A549 (cell line): ENCODE results near the gene GMPR. TPM values are rescaled to one million over a fixed set of nuclear protein-coding genes. Genes with fewer than 3 reads are reported as not detected.

Experiments
- CBX8 ChIP-seq: fragments of 200-600 bp; sonication (generic); IDR thresholded peaks from 2 replicates; pipeline ENCODE4 v1.6.1; 2016
- HMGXB4 ChIP-seq: fragments of 250-450 bp; sonication (Bioruptor Pico); IDR thresholded peaks from 2 replicates; pipeline ENCODE4 v1.5.0; 2021; ENCODE audit warnings: mild to moderate bottlenecking, moderate library complexity, borderline replicate concordance
- JUN ChIP-seq, 2 experiments: fragments of >200 bp; sonication (Bioruptor Twin); formaldehyde crosslinking; IDR thresholded peaks; 2 replicates in 1 of 2; 3 replicates in 1 of 2; pipeline ENCODE4 v1.6.1; 2016 to 2017
- JUNB ChIP-seq: fragments of >200 bp; sonication (Bioruptor Twin); formaldehyde crosslinking; IDR thresholded peaks from 2 replicates; pipeline ENCODE4 v1.6.1; 2016
- KDM1A ChIP-seq: fragments of 200-600 bp; sonication (generic); IDR thresholded peaks from 2 replicates; pipeline ENCODE4 v1.6.1; 2016; ENCODE audit warnings: low read depth, mild to moderate bottlenecking
- MAX ChIP-seq: IDR thresholded peaks from 2 replicates; pipeline ENCODE4 v1.6.1; 2012
- NR3C1 ChIP-seq: fragments of >200 bp; sonication (Bioruptor Twin); formaldehyde crosslinking; IDR thresholded peaks from 3 replicates; pipeline ENCODE4 v1.6.1; 2017
- POLR2A ChIP-seq: IDR thresholded peaks from 2 replicates; pipeline ENCODE4 v1.6.1; 2012; ENCODE audit warnings: mild to moderate bottlenecking, low read length
- REST ChIP-seq: fragments of 200-600 bp; sonication (generic); IDR thresholded peaks from 2 replicates; pipeline ENCODE4 v1.6.1; 2016; ENCODE audit warnings: antibody characterized with exemption, mild to moderate bottlenecking, moderate library complexity
- ZSCAN20 ChIP-seq: fragments of 250-450 bp; sonication (Bioruptor Pico); IDR thresholded peaks from 2 replicates; pipeline ENCODE4 v1.8.0; 2022; ENCODE audit warnings: mild to moderate bottlenecking, moderate library complexity
- polyA plus RNA-seq, 4 experiments: library from polyadenylated mRNA; depleted of rRNA in 3 of 4; stranded (reverse); fragments of >200 nt; fragmentation: RNase III in 1 of 4; extraction: RNeasy Plus Mini Kit Qiagen cat#74134 plus additional on column Dnase treatment in 1 of 4; gene quantifications; 2 replicates in 3 of 4; 3 replicates in 1 of 4; pipeline ENCODE4 v1.2.3, GENCODE V29; 2011 to 2017
- small RNA-seq, 6 experiments: library from RNA; depleted of rRNA; stranded (forward); fragments of <200 nt; gene quantifications; one replicate each; pipeline ENCODE3, GENCODE V24; 2012

Gene GMPR
- polyA plus RNA-seq, 2 of the 4 experiments (the other 2 are of a cell fraction): 0.23 to 0.34 TPM

GRCh38 chr6:16344756-16345155 is 106.4 kb downstream of the GMPR start (continued):
- TF ChIP-seq HMGXB4 (no peak), POLR2A (no peak), NR3C1 (no peak), MAX (no peak), ZSCAN20 (no peak), CBX8 (no peak), KDM1A (no peak), JUNB (no peak), REST (no peak), JUN (IDR thresholded peaks at IDR 0.05) (no peak)

Small RNA genes lying within 50 kb of the gene (small RNA-seq; reads per million reads assigned to genes)
- gene RF00019: 0 reads per million in 6 experiments
- 0 reads per million in 6 experiments for gene RNU6-1114P

Other genes starting within 250 kb of the GMPR start
- gene MYLIP, start 109.5 kb upstream of the GMPR start, polyA plus RNA-seq (2011; rRNA removed): 8.6 and 9.1 TPM in 2 replicates
- gene MYLIP, start 109.5 kb upstream of the GMPR start, polyA plus RNA-seq (2017; fragmentation: RNase III; extraction: RNeasy Plus Mini Kit Qiagen cat#74134 plus additional on column Dnase treatment): 2.0 to 2.3 TPM (median 2.3 TPM) in 3 replicates